Measurements from ENCODE around the gene RGS6. TPM values are rescaled to one million over a fixed set of nuclear protein-coding genes. Genes with fewer than 3 reads are reported as not detected.

Gene RGS6
- total RNA-seq, 1 donor from 2014 or later: 22.4 TPM

DNA sequence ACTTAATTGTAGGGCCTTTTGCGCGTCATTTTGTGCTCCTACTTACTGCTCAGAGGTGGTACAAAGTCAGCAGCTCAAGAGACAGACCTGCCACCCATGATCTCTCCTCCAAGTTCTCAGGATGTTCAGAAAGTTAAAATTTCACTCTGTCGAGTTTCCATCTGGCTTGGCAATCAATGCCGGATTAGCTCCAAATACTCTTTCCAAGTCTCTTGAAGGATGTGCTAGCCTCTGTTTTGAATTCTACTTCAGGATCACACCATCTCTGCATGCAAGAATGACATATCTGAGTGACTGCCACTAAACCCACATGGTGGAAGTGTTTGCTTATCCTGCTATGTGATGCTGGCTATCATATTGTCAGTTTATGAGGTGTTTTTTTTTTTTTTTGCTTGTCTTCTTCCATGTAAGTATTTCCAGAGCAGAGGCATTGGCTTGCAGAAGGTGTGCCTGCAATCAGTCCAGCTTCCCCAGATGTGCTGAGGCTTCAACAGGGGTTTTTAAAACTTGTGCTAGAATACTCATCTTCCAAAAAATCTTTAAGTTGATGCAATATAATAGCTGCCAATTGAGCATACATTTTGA lies 125.6 kb downstream of the RGS6 start:
- intact Hi-C loops (cut with DNase I): no loop called here
- DNase-seq (ENCODE audit: low spot score): no peak

- intact Hi-C loops (cut with DNase I): no loop called here
- no peak for DNase-seq (ENCODE audit: low spot score)
These were observed 128.2 kb downstream of the RGS6 start for GRCh38 chr14:72060460-72060859.

DNA sequence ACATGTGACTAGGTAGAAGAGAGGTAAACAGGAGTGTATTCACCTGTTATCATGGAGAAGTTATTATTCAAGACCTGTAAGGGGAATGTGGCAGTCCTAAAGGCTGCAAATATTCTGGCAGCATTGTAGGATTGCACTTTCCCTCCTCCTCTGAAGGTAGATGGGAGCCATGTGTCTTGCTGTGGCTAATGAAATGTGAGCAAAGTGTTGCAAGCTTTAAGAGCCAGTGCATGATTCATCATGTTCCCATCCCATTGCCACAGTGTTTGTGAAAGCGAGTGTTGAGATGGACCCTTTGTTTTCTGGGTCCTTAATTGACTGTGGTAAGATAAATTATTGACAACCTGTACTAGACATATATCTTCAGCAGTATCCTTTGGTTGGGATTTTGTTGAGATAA lies 128.7 kb downstream of the RGS6 start:
- intact Hi-C loops (cut with DNase I): no loop called here
- no peak for DNase-seq (ENCODE audit: low spot score)

DNA sequence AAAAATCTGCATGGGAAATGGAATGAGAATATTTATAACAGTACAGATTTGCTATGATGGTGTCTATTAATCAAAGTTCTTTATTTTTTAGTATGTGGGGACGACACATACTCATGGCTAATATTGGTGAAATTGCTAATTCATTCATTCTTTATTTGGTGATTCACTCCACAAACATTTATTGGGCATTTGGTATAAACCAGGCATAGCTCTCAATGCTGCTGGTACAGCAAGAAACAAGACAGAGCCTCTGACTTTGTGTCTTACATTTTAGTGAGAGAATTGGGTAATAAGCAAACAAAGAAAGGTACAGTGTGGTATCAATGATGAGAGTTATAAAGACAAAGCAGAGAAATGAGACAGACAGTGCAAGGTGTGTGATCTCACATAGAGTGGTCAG lies 129.5 kb downstream of the RGS6 start:
- intact Hi-C loops (cut with DNase I): no loop called here
- no peak for DNase-seq (ENCODE audit: low spot score)

GRCh38 chr14:72063761-72064282 lies 131.6 kb downstream of the RGS6 start:
- intact Hi-C loops (cut with DNase I): no loop called here
- DNase-seq (ENCODE audit: low spot score): no peak

- no peak for DNase-seq (ENCODE audit: low spot score)
- intact Hi-C loops (cut with DNase I): no loop called here
These were observed 132.3 kb downstream of the RGS6 start for GRCh38 chr14:72064501-72064900.

- intact Hi-C loops (cut with DNase I): no loop called here
- no peak for DNase-seq (ENCODE audit: low spot score)
These were observed 138.2 kb downstream of the RGS6 start for GRCh38 chr14:72070458-72070857.

- intact Hi-C loops (cut with DNase I): no loop called here
- no peak for DNase-seq (ENCODE audit: low spot score)
These were observed 143.6 kb downstream of the RGS6 start for GRCh38 chr14:72075649-72076334.

- intact Hi-C loops (cut with DNase I): no loop called here
- DNase-seq (ENCODE audit: low spot score): no peak
These were observed 148.9 kb downstream of the RGS6 start for GRCh38 chr14:72081137-72081536.

- intact Hi-C loops (cut with DNase I): no loop called here
- DNase-seq (ENCODE audit: low spot score): no peak
These were observed 152.7 kb downstream of the RGS6 start for GRCh38 chr14:72084935-72085334.

- no peak for DNase-seq (ENCODE audit: low spot score)
- intact Hi-C loops (cut with DNase I): no loop called here
These were observed 157.4 kb downstream of the RGS6 start for GRCh38 chr14:72089625-72090024.

GRCh38 chr14:72094844-72095582 lies 162.8 kb downstream of the RGS6 start:
- no peak for DNase-seq (ENCODE audit: low spot score)
- intact Hi-C loops (cut with DNase I): no loop called here

- no peak for DNase-seq (ENCODE audit: low spot score)
- intact Hi-C loops (cut with DNase I): no loop called here
These were observed 165.0 kb downstream of the RGS6 start for GRCh38 chr14:72097173-72097783.

GRCh38 chr14:72098210-72098609 lies 166.0 kb downstream of the RGS6 start:
- DNase-seq (ENCODE audit: low spot score): no peak
- intact Hi-C loops (cut with DNase I): no loop called here

DNA sequence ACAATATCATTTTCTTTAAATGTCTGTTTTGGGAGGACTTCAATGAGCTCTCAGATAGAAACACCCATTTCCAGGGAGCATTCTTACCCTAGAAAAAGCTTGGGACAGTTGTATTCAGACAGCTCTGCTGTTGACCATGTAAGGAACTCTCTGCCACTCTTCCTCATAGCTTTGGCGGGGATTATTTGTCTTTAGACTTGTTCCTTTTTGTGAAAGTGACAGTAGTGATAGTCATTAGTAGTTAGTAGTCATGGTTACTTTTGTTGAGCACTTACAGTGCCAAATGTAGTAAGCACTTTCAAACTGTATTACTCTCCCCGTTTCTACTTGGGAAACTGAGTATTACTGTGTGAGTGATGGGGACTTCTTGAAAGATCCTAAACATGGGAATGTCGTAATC lies 167.3 kb downstream of the RGS6 start:
- intact Hi-C loops (cut with DNase I): no loop called here
- no peak for DNase-seq (ENCODE audit: low spot score)

DNA sequence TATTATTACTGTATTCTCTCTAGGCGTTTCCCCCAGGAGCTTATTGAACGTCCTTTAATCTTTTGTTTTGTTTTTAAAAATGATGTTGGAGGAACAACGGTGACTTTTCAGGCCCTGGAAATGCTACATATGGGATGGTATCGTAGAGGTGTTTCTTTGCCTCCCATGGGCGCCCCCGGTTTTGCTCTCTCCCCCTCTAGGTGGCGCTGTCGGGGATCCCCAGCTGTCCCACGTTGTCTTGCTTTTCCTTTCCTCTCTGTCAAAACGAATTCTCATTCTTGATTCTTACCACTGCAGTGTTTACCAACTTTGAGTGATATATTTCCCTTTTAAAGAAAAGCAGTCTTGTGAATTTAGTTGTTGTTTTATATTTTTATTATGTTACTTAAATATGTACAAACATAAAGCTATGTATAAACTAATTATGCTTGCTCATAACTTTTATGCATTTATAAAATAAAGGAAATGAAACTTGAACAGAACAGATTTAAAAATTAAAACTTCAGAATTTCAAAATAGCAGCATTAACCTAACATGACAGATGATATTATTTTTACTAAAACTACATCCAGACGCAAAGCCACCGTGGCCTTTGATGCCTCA lies 171.9 kb downstream of the RGS6 start:
- intact Hi-C loops (cut with DNase I): no loop called here
- DNase-seq (ENCODE audit: low spot score): no peak

DNA sequence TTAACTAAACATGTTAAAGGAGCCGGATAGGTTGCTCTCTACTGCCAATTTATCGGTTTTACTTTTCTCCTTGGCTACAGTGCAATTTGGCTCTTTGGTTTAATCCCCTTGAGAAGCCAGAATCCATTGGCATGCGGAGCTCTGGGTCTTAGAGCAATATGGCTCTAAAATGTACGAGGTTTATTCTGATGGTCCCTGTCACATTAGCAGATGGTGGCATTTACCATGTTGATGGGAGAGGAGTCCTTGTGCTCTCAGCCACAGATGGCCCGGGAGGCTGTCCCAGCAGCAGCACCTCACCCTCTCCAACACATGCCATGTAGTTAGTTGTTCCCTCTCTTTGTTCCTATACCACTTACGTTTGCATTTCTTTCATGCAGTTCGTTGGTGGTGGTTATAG lies 179.7 kb downstream of the RGS6 start:
- intact Hi-C loops (cut with DNase I): no loop called here
- DNase-seq (ENCODE audit: low spot score): no peak

DNA sequence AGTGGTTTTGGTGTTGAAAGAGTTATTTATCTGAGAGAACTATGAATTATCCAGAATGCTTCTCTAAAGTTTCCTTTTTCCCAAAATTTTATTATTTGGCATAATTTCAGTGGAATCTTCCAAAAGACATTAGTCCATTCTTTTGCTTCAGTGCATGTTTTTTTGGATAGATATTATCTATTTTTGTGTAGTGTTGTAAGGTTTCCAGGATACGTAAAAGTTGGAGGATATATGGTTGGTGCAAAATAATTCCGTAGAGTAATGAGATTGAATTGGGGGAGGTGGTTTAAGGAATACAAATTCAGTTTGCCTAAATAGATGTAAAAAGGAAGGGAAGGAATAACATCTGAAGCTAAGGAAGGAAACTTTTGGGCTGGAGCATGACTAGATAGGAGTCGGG lies 186.6 kb downstream of the RGS6 start:
- intact Hi-C loops (cut with DNase I): no loop called here
- DNase-seq (ENCODE audit: low spot score): no peak

DNA sequence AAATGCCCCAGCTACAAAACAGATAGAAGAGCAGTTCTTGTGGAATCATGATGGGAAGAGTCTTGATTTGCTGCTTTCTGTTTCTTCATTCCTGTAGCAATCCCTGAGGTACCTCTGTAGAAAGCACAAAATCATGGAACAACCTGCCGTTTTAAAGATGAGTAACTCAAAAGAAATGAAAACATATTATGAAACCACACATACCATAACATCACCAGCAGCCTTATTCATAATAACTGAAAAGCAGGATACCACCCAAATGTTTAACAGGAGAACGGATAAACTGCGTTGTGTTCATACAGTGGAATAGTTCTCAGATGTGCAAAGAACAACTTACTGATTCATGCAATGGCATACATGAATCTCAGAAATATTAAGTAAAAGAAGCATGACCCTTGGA lies 188.1 kb downstream of the RGS6 start:
- intact Hi-C loops (cut with DNase I): no loop called here
- no peak for DNase-seq (ENCODE audit: low spot score)

- intact Hi-C loops (cut with DNase I): no loop called here
These were observed 191.5 kb downstream of the RGS6 start for GRCh38 chr14:72123755-72124154.

More at GRCh38 chr14:72123755-72124154, 191.5 kb downstream of the RGS6 start:
- no peak for DNase-seq (ENCODE audit: low spot score)
